HEK293 (cell line): ENCODE measurements around the gene RCN2.

Experiments used
- CTCF ChIP-seq: fragments of 450-650 bp; formaldehyde crosslinking; IDR thresholded peaks from 2 replicates; pipeline ENCODE4 v1.5.1; 2016; ENCODE audit warnings: missing biosample characterization, missing genetic modification characterization
- ZNF140 ChIP-seq: fragments of 450-650 bp; formaldehyde crosslinking; IDR thresholded peaks from 2 replicates; pipeline ENCODE4 v1.5.1; 2016; ENCODE audit warnings: missing biosample characterization, missing genetic modification characterization
- ZNF629 ChIP-seq: fragments of 450-650 bp; formaldehyde crosslinking; IDR thresholded peaks from 2 replicates; pipeline ENCODE4 v1.5.1; 2017; ENCODE audit warnings: missing biosample characterization, missing genetic modification characterization
- ZSCAN18 ChIP-seq: fragments of 450-650 bp; formaldehyde crosslinking; IDR thresholded peaks from 2 replicates; pipeline ENCODE4 v1.5.1; 2016; ENCODE audit warnings: missing biosample characterization, missing genetic modification characterization

- no peak for TF ChIP-seq CTCF (tag by site-specific recombination)
- no peak for TF ChIP-seq ZNF629 (tag by site-specific recombination)
- TF ChIP-seq ZSCAN18 (tag by site-specific recombination), result no peak
- TF ChIP-seq ZNF140 (tag by site-specific recombination), result no peak
These were observed 802 bp downstream of the RCN2 start for GRCh38 chr15:76932135-76932966.
